Left renal pelvis (tissue), 4 donors: ENCODE data around the gene CREBL2. TPM values are rescaled to one million over a fixed set of nuclear protein-coding genes. Genes with fewer than 3 reads are reported as not detected.
"Not testable (repeated sequence)": the region's sequence is repeated elsewhere in the genome, so short reads cannot be mapped to it uniquely, and the experiment has no call there.

Experiments used
- DNase-seq, 4 donors: peaks; one replicate each; pipeline ENCODE4 v3.0.0-alpha.2; 2013; ENCODE audit warnings: low read depth in 4 of 4, low spot score in 3 of 4
- polyA plus RNA-seq, 4 donors: library from polyadenylated mRNA; unstranded; fragments of 120-200 nt; gene quantifications; one replicate each; pipeline ENCODE4 v1.2.1, GENCODE V29; 2013; ENCODE audit not compliant: insufficient read length in 4 of 4

The CREBL2 gene
- polyA plus RNA-seq, 4 donors: 26.5 to 39.2 (median 35.4) TPM

GRCh38 chr12:12628013-12628412 is 16.3 kb downstream of the CREBL2 start:
- DNase-seq: no peak

- no peak for DNase-seq
Observed at GRCh38 chr12:12630850-12631249, 19.2 kb downstream of the CREBL2 start.

GRCh38 chr12:12635651-12636050 is 24.0 kb downstream of the CREBL2 start:
- no peak for DNase-seq

DNA sequence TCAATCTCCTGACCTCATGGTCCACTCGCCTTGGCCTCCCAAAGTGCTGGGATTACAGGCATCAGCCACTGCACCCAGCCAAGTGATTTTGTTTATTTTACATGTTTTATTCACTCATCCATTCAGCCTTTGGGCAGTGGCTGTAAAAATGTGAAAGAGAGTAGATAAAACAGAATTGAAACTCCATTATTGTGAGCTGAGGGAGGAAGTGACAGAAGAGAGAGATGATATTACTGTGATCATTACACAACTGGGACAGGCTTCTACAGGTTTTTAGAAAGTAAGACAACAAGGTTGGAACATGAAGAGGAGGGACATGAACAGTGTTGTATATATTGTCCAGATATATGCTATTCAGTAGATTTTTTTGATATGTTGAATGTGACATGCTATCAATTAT is 25.0 kb downstream of the CREBL2 start:
- DNase-seq: no peak

DNA sequence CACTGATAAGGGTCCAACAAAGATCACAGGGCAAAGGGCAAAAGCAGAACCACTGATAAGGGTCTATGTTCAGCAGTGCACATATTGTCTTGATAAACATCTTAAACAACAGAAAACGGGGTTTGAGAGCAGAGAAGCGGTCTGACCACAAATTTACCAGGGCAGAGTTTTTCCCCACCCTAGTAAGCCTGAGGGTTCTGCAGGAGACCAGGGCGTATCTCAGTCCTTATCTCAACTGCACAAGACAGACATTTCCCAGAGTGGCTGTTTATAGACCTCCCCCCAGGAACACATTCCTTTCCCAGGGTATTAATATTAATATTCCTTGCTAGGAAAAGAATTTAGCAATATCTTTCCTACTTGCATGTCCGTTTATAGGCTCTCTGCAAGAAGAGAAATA is 28.3 kb downstream of the CREBL2 start:
- not testable (repeated sequence) for DNase-seq

- DNase-seq: no peak
Observed at GRCh38 chr12:12641650-12642049, 30.0 kb downstream of the CREBL2 start.

- no peak for DNase-seq
Observed at GRCh38 chr12:12642916-12643315, 31.2 kb downstream of the CREBL2 start.

DNA sequence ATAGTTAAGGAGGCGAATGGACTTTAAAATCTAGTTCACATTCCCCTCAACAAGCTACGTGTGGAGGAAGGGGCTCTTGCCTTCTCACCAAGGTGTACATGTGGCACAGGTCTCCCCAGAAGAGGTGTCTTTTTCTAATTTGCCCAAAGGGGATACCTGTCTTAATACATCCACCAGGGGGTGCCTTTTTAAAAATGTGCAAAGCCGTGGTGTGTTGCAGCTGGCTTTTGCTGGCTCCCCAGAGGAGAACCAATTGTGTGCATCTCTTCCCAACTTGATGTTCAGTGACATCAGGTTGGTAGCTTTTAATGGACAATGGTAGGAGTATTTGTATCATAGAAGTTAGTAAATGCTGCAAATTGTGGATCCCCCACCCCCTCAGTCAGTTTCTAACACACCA is 33.8 kb downstream of the CREBL2 start:
- DNase-seq: no peak

DNA sequence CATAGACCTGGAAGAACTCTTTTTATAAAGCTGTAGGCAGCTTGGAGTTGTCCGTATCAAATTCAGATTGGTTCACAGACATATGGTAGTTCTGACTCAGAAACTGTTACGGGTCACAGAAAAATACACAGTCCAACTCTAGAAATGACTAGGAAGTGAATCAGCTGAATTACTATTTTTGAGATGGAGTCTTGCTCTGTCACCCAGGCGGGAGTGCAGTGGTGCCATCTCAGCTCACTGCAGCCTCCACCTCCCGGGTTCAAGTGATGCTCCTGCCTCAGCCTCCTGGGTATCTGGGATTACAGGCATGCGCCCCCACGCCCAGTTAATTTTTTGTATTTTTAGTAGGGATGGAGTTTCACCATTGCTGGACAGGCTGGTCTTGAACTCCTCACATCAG is 34.3 kb downstream of the CREBL2 start:
- DNase-seq: not testable (repeated sequence)

DNA sequence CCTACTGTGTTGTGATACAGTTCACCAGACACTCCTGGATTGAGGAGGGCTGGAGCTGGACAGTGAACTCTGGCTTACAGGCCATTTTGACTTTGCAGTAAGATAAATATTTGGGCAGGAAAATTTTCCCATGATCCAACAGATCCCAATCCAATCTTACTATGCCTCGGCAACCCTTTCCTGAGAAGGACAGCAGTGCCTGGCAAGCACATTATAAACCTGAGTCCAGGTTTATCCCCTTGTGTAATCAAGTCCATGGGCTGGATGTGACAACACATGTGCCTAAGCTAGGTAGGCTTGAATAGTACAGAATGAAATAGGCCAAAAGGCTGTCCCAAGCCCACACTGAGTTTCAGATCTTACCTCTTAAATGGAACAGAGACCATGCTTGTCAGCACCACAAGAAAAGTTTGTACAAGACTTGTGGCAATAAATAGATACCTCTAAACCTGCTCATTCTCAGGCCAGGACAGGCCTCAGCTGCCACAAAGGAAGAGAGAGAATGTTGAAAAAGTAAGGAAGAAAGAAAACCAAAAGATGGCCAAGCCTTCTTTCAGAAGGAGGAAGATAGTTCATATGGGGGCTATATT is 34.9 kb downstream of the CREBL2 start:
- no peak for DNase-seq

DNA sequence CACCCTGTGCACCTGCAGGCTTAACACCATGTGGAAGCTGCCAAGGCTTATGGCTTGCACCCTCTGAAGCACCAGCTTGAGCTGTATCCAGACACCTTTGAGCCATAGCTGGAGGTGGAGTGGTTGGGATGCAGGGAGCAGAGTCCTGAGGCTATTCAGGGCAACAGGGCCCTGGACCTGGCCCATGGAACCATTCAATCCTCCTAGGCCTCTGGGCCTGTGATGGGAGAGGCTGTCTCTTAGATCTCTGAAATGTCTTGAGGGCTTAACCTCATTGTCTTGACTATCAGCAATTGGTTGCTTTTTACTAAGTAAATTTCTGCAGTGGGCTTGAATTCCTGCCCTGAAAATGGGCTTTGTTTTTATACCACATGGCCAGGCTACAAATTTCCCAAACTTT is 36.6 kb downstream of the CREBL2 start:
- DNase-seq: no peak

- no peak for DNase-seq
Observed at GRCh38 chr12:12648951-12649650, 37.4 kb downstream of the CREBL2 start.

DNA sequence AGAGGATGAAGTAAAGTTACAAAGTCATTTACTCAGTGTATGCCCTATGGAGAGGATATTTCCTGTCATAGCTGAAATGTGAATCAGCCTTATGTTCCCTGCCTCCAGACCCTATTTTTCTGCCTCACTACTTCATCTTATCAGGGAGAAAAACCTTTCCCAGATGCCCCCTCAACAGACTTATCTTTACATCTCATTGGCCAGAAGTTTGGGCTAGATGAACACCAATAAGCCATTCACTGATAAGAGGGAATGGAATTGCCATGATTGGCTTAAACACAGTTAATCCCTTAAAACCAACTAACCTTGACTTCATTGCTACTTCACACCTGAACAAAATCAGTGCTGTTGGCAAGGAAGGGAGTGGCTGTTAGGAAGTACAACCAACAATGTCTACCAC is 40.1 kb downstream of the CREBL2 start:
- no peak for DNase-seq

GRCh38 chr12:12652704-12653103 is 41.0 kb downstream of the CREBL2 start:
- DNase-seq: not testable (repeated sequence)

DNA sequence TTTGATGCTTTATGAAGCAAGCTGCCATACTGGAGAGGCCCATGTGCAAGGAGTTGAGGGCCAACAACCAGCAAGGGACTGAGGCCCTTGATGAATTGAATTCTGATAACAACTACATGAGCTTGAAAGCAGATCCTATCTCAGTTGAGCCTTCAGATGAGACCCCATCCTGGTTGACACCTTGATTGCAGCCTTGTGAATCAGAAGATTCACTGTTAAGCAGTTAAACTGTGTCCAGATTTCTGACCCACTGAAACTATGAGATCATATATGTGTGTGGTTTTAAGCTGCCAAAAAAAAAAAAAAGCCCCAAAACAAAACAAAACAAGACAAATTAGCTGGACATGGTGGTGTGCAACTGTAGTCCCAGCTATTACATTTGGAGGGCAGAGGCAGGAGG is 42.2 kb downstream of the CREBL2 start:
- no peak for DNase-seq

- peak in 1 of 4 donors; percentile 9 for DNase-seq
Observed at GRCh38 chr12:12654691-12655460, 43.2 kb downstream of the CREBL2 start.

- DNase-seq: no peak
Observed at GRCh38 chr12:12660201-12660600, 48.5 kb downstream of the CREBL2 start.

DNA sequence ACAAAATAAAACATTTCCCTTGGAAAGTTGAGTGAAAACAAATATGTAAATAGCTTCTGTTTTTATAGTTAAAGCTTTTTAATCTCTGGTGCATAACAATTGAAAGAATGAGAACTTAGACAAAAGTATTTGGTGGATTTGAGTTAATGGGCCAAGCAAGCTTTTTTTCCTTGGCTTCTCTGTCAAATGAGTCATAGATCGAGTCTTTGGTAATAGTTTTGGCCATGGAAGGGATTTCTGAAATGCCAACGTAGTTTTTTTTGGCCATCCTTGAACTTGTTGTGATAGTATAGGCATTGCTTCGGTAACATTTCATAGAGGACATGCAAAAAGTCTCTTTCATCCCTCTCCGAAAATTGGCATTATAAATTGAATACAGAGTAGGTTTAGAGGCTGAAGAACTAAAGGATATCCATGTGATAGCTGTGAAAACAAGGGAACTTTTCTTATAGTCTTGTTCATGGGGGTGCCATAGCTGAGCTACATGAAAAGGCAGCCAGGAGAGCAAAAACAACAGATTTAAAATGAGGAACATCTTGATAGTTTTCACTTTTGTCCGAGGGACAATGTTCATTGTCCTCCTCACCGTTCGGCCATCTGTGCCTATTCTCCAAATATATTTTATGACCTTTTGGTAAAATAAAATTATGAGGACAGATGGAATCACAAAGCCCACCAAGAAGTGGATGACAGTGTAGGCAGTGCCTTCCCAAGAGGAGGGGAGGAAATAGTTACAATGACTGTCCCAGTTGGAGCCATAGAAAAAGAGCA is 49.6 kb downstream of the CREBL2 start:
- DNase-seq: no peak

DNA sequence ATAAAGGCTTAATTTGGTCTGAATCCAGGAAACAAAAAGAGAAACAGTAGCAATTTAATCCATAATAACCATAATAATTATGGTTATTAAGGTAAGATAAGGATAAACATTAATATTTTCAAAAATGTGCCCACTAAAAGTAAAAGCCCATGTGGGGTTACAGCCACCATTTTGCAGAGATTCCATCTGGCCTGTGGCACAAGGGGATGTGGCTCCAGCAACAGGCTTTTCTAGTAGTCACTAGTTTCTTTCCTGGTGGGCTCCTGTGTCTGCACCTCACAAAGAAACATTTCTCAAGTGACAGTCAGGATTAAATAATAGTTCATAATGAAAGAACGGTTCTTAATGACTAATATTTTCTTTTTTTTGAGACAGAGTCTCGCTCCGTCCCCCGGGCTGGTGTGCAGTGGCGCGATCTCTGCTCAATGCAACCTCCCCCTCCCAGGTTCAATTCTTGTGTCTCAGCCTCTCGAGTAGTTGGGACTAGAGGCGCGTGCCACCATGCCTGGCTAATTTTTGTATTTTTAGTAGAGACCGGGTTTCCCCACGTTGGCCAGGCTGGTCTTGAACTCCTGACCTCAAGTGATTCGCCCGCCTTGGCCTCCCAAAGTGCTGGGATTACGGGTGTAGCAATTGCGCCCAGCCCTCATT is 52.1 kb downstream of the CREBL2 start:
- DNase-seq: no peak

- DNase-seq: no peak
Observed at GRCh38 chr12:12665194-12665593, 53.5 kb downstream of the CREBL2 start.

DNA sequence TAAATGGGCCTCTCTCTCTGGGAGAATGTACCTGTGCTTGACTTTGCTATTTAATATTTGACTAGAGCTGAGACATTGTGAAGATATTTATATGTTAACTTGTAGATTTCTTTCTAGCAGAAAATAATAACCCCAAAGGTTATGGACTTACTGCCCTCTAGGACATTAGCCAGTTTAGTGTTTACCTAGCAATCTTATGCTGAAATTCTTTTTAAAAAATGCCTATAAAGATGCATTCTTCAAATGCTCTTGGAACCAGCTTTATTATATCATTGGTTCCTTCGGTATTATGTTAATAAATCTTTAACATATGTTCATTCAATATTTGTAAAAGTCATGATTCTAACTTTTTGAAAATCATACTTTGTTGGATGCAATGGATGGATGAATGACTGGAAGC is 56.3 kb downstream of the CREBL2 start:
- DNase-seq: no peak
